ENCODE measurements around the gene SZT2.

DNA sequence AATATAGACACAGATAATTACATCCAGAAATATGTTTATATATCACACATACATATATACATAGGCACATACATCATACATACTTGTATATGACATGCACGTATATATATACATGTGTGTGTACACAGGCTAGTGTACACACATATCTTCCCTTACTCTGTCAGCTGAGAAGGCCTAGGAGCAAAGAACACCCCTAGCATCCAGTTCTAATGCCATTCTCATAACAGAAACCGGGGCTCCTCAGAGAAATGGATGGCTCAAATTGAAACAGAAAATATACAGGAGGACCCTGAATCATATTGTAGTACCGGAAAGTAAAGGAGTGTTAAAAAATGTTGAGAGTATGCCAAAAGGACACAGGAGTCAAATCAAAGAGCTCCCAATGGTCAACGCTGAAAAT lies 83.8 kb downstream of the SZT2 start:
- TF ChIP-seq GATA2 (IDR thresholded peaks at IDR 0.05; ENCODE audit: low read depth, low read length) = no peak
- TF ChIP-seq GATA3 (IDR thresholded peaks at IDR 0.05; ENCODE audit: low read depth, low read length) = no peak
